ENCODE results near the gene METTL3. TPM values are rescaled to one million over a fixed set of nuclear protein-coding genes. Genes with fewer than 3 reads are reported as not detected.
"Not testable (repeated sequence)": the region's sequence is repeated elsewhere in the genome, so short reads cannot be mapped to it uniquely, and the experiment has no call there.

METTL3 gene
- polyA plus RNA-seq (2012; ENCODE audit: low read depth, missing spikeins) = 52.0 TPM

- peak; percentile 67 for DNase-seq (ENCODE audit: insufficient read length, low spot score)
- no peak for TF ChIP-seq SPI1 (IDR thresholded peaks at IDR 0.05; ENCODE audit: low read depth, low read length)
- peak; percentile 83 for TF ChIP-seq POLR2AphosphoS5 (IDR thresholded peaks at IDR 0.05; ENCODE audit: low read depth, low read length)
- peak; percentile 75 for TF ChIP-seq POLR2A (IDR thresholded peaks at IDR 0.05; ENCODE audit: low read depth, low read length)
- no peak for TF ChIP-seq POU2F2 (IDR thresholded peaks at IDR 0.05; ENCODE audit: low read depth, low read length)
- peak; percentile 81 for TF ChIP-seq TAF1 (IDR thresholded peaks at IDR 0.05; ENCODE audit: low read depth, low read length)
- peak; percentile 88 for FAIRE-seq
Observed at GRCh38 chr14:21510735-21511657, at the start of gene METTL3. TSS of gene METTL3 (minus strand) at chr14:21511340. CDS start at chr14:21511223, 117 bp downstream.

- TF ChIP-seq SPI1 (IDR thresholded peaks at IDR 0.05; ENCODE audit: low read depth, low read length) (no peak), POLR2AphosphoS5 (IDR thresholded peaks at IDR 0.05; ENCODE audit: low read depth, low read length) (no peak), POLR2A (IDR thresholded peaks at IDR 0.05; ENCODE audit: low read depth, low read length) (no peak), PAX5 (IDR thresholded peaks at IDR 0.05; ENCODE audit: insufficient read depth, low read length, severe bottlenecking) (no peak), TAF1 (IDR thresholded peaks at IDR 0.05; ENCODE audit: low read depth, low read length) (no peak)
- FAIRE-seq (no peak), DNase-seq (ENCODE audit: insufficient read length, low spot score) (no peak)
Observed at GRCh38 chr14:21558703-21559170, 47.6 kb upstream of the METTL3 start.

GRCh38 chr14:21557084-21557901 is 46.2 kb upstream of the METTL3 start:
- FAIRE-seq = no peak
- DNase-seq (ENCODE audit: insufficient read length, low spot score) = peak; percentile 31
- TF ChIP-seq POLR2A (IDR thresholded peaks at IDR 0.05; ENCODE audit: low read depth, low read length) = no peak
- TF ChIP-seq PAX5 (IDR thresholded peaks at IDR 0.05; ENCODE audit: insufficient read depth, low read length, severe bottlenecking) = no peak
- TF ChIP-seq POU2F2 (IDR thresholded peaks at IDR 0.05; ENCODE audit: low read depth, low read length) = no peak
- TF ChIP-seq POLR2AphosphoS5 (IDR thresholded peaks at IDR 0.05; ENCODE audit: low read depth, low read length) = no peak
- TF ChIP-seq TAF1 (IDR thresholded peaks at IDR 0.05; ENCODE audit: low read depth, low read length) = no peak
- no peak for TF ChIP-seq SPI1 (IDR thresholded peaks at IDR 0.05; ENCODE audit: low read depth, low read length)

GRCh38 chr14:21556378-21557083 is 45.4 kb upstream of the METTL3 start:
- no peak for FAIRE-seq
- DNase-seq (ENCODE audit: insufficient read length, low spot score) = no peak
- no peak for TF ChIP-seq SPI1 (IDR thresholded peaks at IDR 0.05; ENCODE audit: low read depth, low read length)
- TF ChIP-seq POLR2AphosphoS5 (IDR thresholded peaks at IDR 0.05; ENCODE audit: low read depth, low read length) = no peak
- no peak for TF ChIP-seq POLR2A (IDR thresholded peaks at IDR 0.05; ENCODE audit: low read depth, low read length)

- FAIRE-seq (no peak), DNase-seq (ENCODE audit: insufficient read length, low spot score) (no peak)
- TF ChIP-seq PAX5 (IDR thresholded peaks at IDR 0.05; ENCODE audit: insufficient read depth, low read length, severe bottlenecking) = no peak
- no peak for TF ChIP-seq TAF1 (IDR thresholded peaks at IDR 0.05; ENCODE audit: low read depth, low read length)
- no peak for TF ChIP-seq POLR2A (IDR thresholded peaks at IDR 0.05; ENCODE audit: low read depth, low read length)
- no peak for TF ChIP-seq POLR2AphosphoS5 (IDR thresholded peaks at IDR 0.05; ENCODE audit: low read depth, low read length)
- no peak for TF ChIP-seq SPI1 (IDR thresholded peaks at IDR 0.05; ENCODE audit: low read depth, low read length)
- no peak for TF ChIP-seq POU2F2 (IDR thresholded peaks at IDR 0.05; ENCODE audit: low read depth, low read length)
Observed at GRCh38 chr14:21553266-21553665, 42.1 kb upstream of the METTL3 start.

GRCh38 chr14:21544588-21544987 is 33.4 kb upstream of the METTL3 start:
- DNase-seq (ENCODE audit: insufficient read length, low spot score); FAIRE-seq: not testable (repeated sequence)

- DNase-seq (ENCODE audit: insufficient read length, low spot score) (no peak), FAIRE-seq (no peak)
- no peak for TF ChIP-seq POLR2AphosphoS5 (IDR thresholded peaks at IDR 0.05; ENCODE audit: low read depth, low read length)
- TF ChIP-seq PAX5 (IDR thresholded peaks at IDR 0.05; ENCODE audit: insufficient read depth, low read length, severe bottlenecking) = no peak
- no peak for TF ChIP-seq TAF1 (IDR thresholded peaks at IDR 0.05; ENCODE audit: low read depth, low read length)
- no peak for TF ChIP-seq POLR2A (IDR thresholded peaks at IDR 0.05; ENCODE audit: low read depth, low read length)
- no peak for TF ChIP-seq SPI1 (IDR thresholded peaks at IDR 0.05; ENCODE audit: low read depth, low read length)
Observed at GRCh38 chr14:21543963-21544362, 32.8 kb upstream of the METTL3 start.

- DNase-seq (ENCODE audit: insufficient read length, low spot score) = no peak
- no peak for FAIRE-seq
- TF ChIP-seq TAF1 (IDR thresholded peaks at IDR 0.05; ENCODE audit: low read depth, low read length) (no peak), SPI1 (IDR thresholded peaks at IDR 0.05; ENCODE audit: low read depth, low read length) (no peak), POLR2A (IDR thresholded peaks at IDR 0.05; ENCODE audit: low read depth, low read length) (no peak), PAX5 (IDR thresholded peaks at IDR 0.05; ENCODE audit: insufficient read depth, low read length, severe bottlenecking) (no peak), POU2F2 (IDR thresholded peaks at IDR 0.05; ENCODE audit: low read depth, low read length) (no peak), POLR2AphosphoS5 (IDR thresholded peaks at IDR 0.05; ENCODE audit: low read depth, low read length) (no peak)
Observed at GRCh38 chr14:21543521-21543960, 32.4 kb upstream of the METTL3 start.
